Measurements from ENCODE around the gene PACSIN1.

- TF ChIP-seq CTCF (IDR thresholded peaks at IDR 0.05) = no peak
- no peak for TF ChIP-seq POLR2A (IDR thresholded peaks at IDR 0.05)
Measured at GRCh38 chr6:34463849-34464248, 2.0 kb upstream of the PACSIN1 start.
